HepG2 (cell line): Measurements from ENCODE around the gene P4HB. TPM values are rescaled to one million over a fixed set of nuclear protein-coding genes. Genes with fewer than 3 reads are reported as not detected.
A peak's percentile ranks its signal among the peaks of the same experiment; 100 is the strongest.

ENCODE experiments used
- AFF4 ChIP-seq: sonication (generic); formaldehyde crosslinking; IDR thresholded peaks from 2 replicates; pipeline ENCODE4 v1.4.0; 2020; ENCODE audit warnings: missing genetic modification reagents
- BRF2 ChIP-seq: sonication (generic); formaldehyde crosslinking; IDR thresholded peaks from 2 replicates; pipeline ENCODE4 v1.8.1; 2022; ENCODE audit warnings: mild to moderate bottlenecking, missing genetic modification reagents
- CCDC6 ChIP-seq: sonication (generic); formaldehyde crosslinking; IDR thresholded peaks from 2 replicates; pipeline ENCODE4 v1.8.1; 2022; ENCODE audit warnings: mild to moderate bottlenecking, missing genetic modification reagents, moderate library complexity
- CSRNP2 ChIP-seq: sonication (generic); formaldehyde crosslinking; conservative IDR thresholded peaks from 2 replicates; pipeline ENCODE4 v1.8.0; 2022; ENCODE audit warnings: low read depth, missing genetic modification reagents
- CTCF ChIP-seq: sonication (generic); formaldehyde crosslinking; IDR thresholded peaks from 2 replicates; pipeline ENCODE4 v1.5.0; 2020; ENCODE audit warnings: mild to moderate bottlenecking, missing genetic modification reagents, moderate library complexity
- FOXK2 ChIP-seq: fragments of 450-650 bp; IDR thresholded peaks from 2 replicates; pipeline ENCODE4 v1.6.1; 2016
- KDM5A ChIP-seq: fragments of 200-600 bp; sonication (generic); IDR thresholded peaks from 2 replicates; pipeline ENCODE4 v1.7.0; 2018; ENCODE audit warnings: antibody characterized with exemption, mild to moderate bottlenecking, low read length, borderline replicate concordance
- MAFF ChIP-seq: IDR thresholded peaks from 2 replicates; pipeline ENCODE4 v1.6.1; 2011; ENCODE audit warnings: low read depth, low read length, improper control_type of control experiment
- ONECUT2 ChIP-seq: sonication (generic); formaldehyde crosslinking; IDR thresholded peaks from 2 replicates; pipeline ENCODE4 v1.4.0; 2020; ENCODE audit warnings: missing genetic modification reagents
- RERE ChIP-seq: IDR thresholded peaks from 2 replicates; pipeline ENCODE4 v1.6.1; 2016; ENCODE audit warnings: low read depth, missing genetic modification reagents, missing compliant biosample characterization
- THYN1 ChIP-seq: sonication (generic); formaldehyde crosslinking; IDR thresholded peaks from 2 replicates; pipeline ENCODE4 v1.8.1; 2023; ENCODE audit warnings: low read depth, mild to moderate bottlenecking, moderate library complexity, missing genetic modification reagents, borderline replicate concordance
- TRIM24 ChIP-seq: sonication (generic); formaldehyde crosslinking; IDR thresholded peaks from 2 replicates; pipeline ENCODE4 v1.8.0; 2022; ENCODE audit warnings: mild to moderate bottlenecking, missing genetic modification reagents
- ZNF552 ChIP-seq: sonication (generic); formaldehyde crosslinking; IDR thresholded peaks from 2 replicates; pipeline ENCODE4 v1.9.0; 2022; ENCODE audit warnings: missing genetic modification reagents, mild to moderate bottlenecking, borderline replicate concordance
- ZSCAN20 ChIP-seq: sonication (generic); formaldehyde crosslinking; IDR thresholded peaks from 2 replicates; pipeline ENCODE4 v1.4.0; 2020; ENCODE audit warnings: missing genetic modification reagents, mild to moderate bottlenecking, borderline replicate concordance
- polyA plus RNA-seq, 8 experiments: library from polyadenylated mRNA; depleted of rRNA in 3 of 8; stranded (reverse) in 7 of 8; unstranded in 1 of 8; fragments of >200 nt; fragmentation: Illumina TruSeq in 4 of 8; extraction: Trizol in 4 of 8; gene quantifications; 2 replicates each; pipeline versions ENCODE4 v1.2.1 to v1.2.3, GENCODE V29; 2011 to 2016; ENCODE audit warnings: low read depth in 4 of 8, missing spikeins in 1 of 8, mixed read lengths in 1 of 8; ENCODE audit not compliant: insufficient read depth in 1 of 8
- total RNA-seq, 5 experiments: library from RNA; depleted of rRNA; stranded (reverse); fragments of >200 nt; fragmentation: Illumina TruSeq; extraction: Trizol; gene quantifications; 2 replicates each; pipeline ENCODE4 v1.2.3, GENCODE V29; 2016; ENCODE audit warnings: low read depth in 1 of 5

Gene P4HB
- total and polyA plus RNA-seq, 2 of the 13 experiments (the other 11 are each of a cell fraction or from before 2014, with no cell fraction given), result 185 to 782 TPM

GRCh38 chr17:81867991-81868673 is 7.8 kb upstream of the P4HB start (continued):
- TF ChIP-seq KDM5A (no peak), MAFF (no peak), CTCF (CRISPR knock-in tag) (0 out of 2 replicates have a peak, but pooled peaks have one; percentile 1), ZSCAN20 (CRISPR knock-in tag) (0 out of 2 replicates have a peak, but pooled peaks have one; percentile 40), THYN1 (peak; percentile 15; the same call in 1 of the 2 replicates), CCDC6 (CRISPR knock-in tag) (0 out of 2 replicates have a peak, but pooled peaks have one; percentile 23), RERE (CRISPR knock-in tag) (0 out of 2 replicates have a peak, but pooled peaks have one; percentile 7), BRF2 (CRISPR knock-in tag) (peak; percentile 75; the same call in 1 of the 2 replicates), ZNF552 (CRISPR knock-in tag) (peak; percentile 75; the same call in 1 of the 2 replicates), ONECUT2 (CRISPR knock-in tag) (no peak), AFF4 (CRISPR knock-in tag) (0 out of 2 replicates have a peak, but pooled peaks have one; percentile 73), TRIM24 (CRISPR knock-in tag) (no peak), CSRNP2 (0 out of 2 replicates have a peak, but pooled peaks have one; percentile 10), FOXK2 (no peak)
